Neural progenitor cell (in vitro differentiated cells): ENCODE results near the gene NPIPB6. TPM values are rescaled to one million over a fixed set of nuclear protein-coding genes. Genes with fewer than 3 reads are reported as not detected.
"Not testable (repeated sequence)": the region's sequence is repeated elsewhere in the genome, so short reads cannot be mapped to it uniquely, and the experiment has no call there.

Experiments used
- DNase-seq: peaks from one replicate; pipeline ENCODE4 v3.0.0-alpha.2; 2016; ENCODE audit warnings: low spot score
- H2AFZ ChIP-seq: fragments of 200-600 bp; sonication (generic); replicated peaks from 2 replicates; pipeline ENCODE4 v1.6.1; 2016; ENCODE audit warnings: antibody characterized with exemption
- H3F3A ChIP-seq: fragments of 200-600 bp; sonication (generic); 2 replicates; pipeline ENCODE4 v1.6.1; 2016; ENCODE audit warnings: antibody characterized with exemption, low read depth
- H3K27ac ChIP-seq: fragments of 200-600 bp; sonication (generic); 2 replicates; pipeline ENCODE4 v1.5.1; 2016; ENCODE audit warnings: mild to moderate bottlenecking
- H3K27me3 ChIP-seq: fragments of 200-600 bp; sonication (generic); 2 replicates; pipeline ENCODE4 v1.6.1; 2016; ENCODE audit warnings: mild to moderate bottlenecking, moderate library complexity
- H3K36me3 ChIP-seq: fragments of 200-600 bp; sonication (generic); 2 replicates; pipeline ENCODE4 v1.5.1; 2016
- H3K4me1 ChIP-seq: fragments of 200-600 bp; sonication (generic); 2 replicates; pipeline ENCODE4 v1.6.1; 2016; ENCODE audit warnings: mixed run types
- H3K4me2 ChIP-seq: fragments of 200-600 bp; sonication (generic); 2 replicates; pipeline ENCODE4 v1.6.1; 2016
- H3K4me3 ChIP-seq: fragments of 200-600 bp; sonication (generic); 2 replicates; pipeline ENCODE4 v1.5.1; 2016
- H3K79me2 ChIP-seq: fragments of 200-600 bp; sonication (generic); 2 replicates; pipeline ENCODE4 v1.6.1; 2016; ENCODE audit warnings: low read depth
- H3K9ac ChIP-seq: fragments of 200-600 bp; sonication (generic); 2 replicates; pipeline ENCODE4 v1.6.1; 2016
- H3K9me3 ChIP-seq: fragments of 200-600 bp; sonication (generic); 2 replicates; pipeline ENCODE4 v1.5.1; 2016; ENCODE audit warnings: low read depth
- H4K20me1 ChIP-seq: fragments of 200-600 bp; sonication (generic); 2 replicates; pipeline ENCODE4 v1.6.1; 2016; ENCODE audit warnings: low read depth
- H3K27ac Mint-ChIP-seq: 3 replicates; pipeline ENCODE4 v1.8.0; 2021; ENCODE audit warnings: mixed read lengths
- H3K27me3 Mint-ChIP-seq: 2 replicates; pipeline ENCODE4 v1.8.0; 2022; ENCODE audit warnings: low read depth, mild to moderate bottlenecking, inconsistent platforms, moderate library complexity, mixed read lengths; ENCODE audit not compliant: insufficient read depth
- H3K36me3 Mint-ChIP-seq: 3 replicates; pipeline ENCODE4 v1.8.0; 2021; ENCODE audit warnings: mixed read lengths
- H3K4me1 Mint-ChIP-seq: 3 replicates; pipeline ENCODE4 v1.8.0; 2021; ENCODE audit warnings: mixed read lengths
- H3K4me3 Mint-ChIP-seq: 3 replicates; pipeline ENCODE4 v1.8.0; 2021; ENCODE audit warnings: mild to moderate bottlenecking, moderate library complexity, mixed read lengths
- H3K9me3 Mint-ChIP-seq: 3 replicates; pipeline ENCODE4 v1.8.0; 2020; ENCODE audit warnings: mixed read lengths
- total RNA-seq: library from RNA; depleted of rRNA; stranded (reverse); fragments of >200 nt; gene quantifications from 2 replicates; pipeline ENCODE4 v1.2.3, GENCODE V29; 2015; ENCODE audit warnings: low replicate concordance

Gene NPIPB6
- total RNA-seq: 1.3 and 6.2 TPM in 2 replicates

DNA sequence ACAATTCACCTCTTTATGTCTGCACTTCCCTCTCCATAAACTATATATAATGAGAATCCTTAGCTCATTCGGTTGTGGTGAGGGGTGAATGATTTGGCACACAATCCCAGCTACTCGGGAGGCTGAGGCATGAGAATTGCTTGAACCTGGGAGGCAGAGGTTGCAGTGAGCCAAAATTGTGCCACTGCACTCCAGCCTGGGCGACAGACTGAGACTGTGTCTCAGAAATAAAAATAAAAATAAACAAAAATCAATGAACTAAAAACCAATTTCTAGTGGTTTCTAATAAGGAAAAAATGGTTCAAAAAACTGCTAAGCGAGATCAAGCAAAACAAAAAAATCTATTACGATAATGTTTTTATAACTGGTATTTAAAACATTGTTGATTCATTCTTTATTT lies at the start of gene NPIPB6:
TSS of gene NPIPB6 (minus strand) at position 101 of the 400 bp plus-strand sequence. CDS start 686 bp downstream, outside the sequence.
- not testable (repeated sequence) for H3K9me3 ChIP-seq, H2AFZ ChIP-seq, H3K9ac ChIP-seq, H3K79me2 ChIP-seq, H3K4me1 Mint-ChIP-seq, H3K4me3 ChIP-seq, H3K4me2 ChIP-seq, H3K27ac ChIP-seq, H3K27ac Mint-ChIP-seq, H4K20me1 ChIP-seq, H3F3A ChIP-seq, H3K9me3 Mint-ChIP-seq, H3K36me3 ChIP-seq, H3K36me3 Mint-ChIP-seq, H3K4me3 Mint-ChIP-seq, H3K27me3 Mint-ChIP-seq, H3K4me1 ChIP-seq, DNase-seq, H3K27me3 ChIP-seq

DNA sequence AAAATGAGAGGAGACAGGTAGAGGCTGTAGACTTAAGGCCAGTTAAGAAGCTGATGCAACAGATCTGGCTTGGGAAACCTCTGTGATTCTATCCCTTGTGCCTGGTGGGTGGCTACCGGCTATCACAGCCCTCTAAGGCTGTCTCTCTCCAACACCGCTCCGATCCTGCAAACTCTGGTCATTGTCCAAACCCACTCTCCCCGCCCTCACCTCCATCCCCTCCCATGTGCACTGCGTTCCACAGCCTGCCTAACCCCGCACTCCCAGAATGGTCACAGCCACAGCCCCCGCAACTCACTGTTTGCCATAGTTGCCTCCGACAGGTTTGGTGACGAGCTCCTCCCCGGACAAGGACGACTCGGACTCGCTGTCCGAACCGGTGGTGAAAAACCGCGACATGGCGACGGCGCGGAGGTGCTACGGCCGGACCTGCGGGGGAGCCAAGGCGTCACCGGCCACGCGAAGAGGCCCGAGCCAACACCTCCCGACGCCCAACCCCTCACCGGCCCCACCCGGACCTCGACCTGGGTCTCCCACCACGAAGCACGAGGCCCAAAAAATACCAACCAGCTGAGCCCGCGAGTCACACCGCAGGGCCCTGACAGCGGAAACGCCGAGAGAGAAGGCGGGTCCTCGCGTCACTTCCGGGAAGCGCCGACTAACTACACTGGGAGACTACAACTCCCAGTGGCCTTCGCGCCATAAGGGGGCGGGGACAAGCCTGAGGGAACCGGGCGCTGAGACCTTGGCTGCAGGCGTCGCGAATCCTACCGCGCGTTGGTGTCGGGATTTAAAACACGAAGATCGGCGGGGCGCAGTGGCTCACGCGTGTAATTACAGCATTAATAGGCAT lies 40.1 kb upstream of the NPIPB6 start, which contains the start of gene EIF3CL:
TSS of gene EIF3CL (minus strand) at position 622 of the 853 bp plus-strand sequence. CDS start at position 399, 223 bp downstream.
- H3K27ac ChIP-seq, H3K4me3 ChIP-seq, H3K4me1 ChIP-seq, H3K36me3 ChIP-seq, H3K27me3 Mint-ChIP-seq, H2AFZ ChIP-seq, H3K36me3 Mint-ChIP-seq, H3K27me3 ChIP-seq, H4K20me1 ChIP-seq, H3K27ac Mint-ChIP-seq, H3K9ac ChIP-seq, H3F3A ChIP-seq, H3K4me1 Mint-ChIP-seq, H3K79me2 ChIP-seq, DNase-seq, H3K9me3 ChIP-seq, H3K9me3 Mint-ChIP-seq, H3K4me2 ChIP-seq: not testable (repeated sequence)
- peak within 1 kb of the TSS; percentile 79 for H3K4me3 Mint-ChIP-seq

DNA sequence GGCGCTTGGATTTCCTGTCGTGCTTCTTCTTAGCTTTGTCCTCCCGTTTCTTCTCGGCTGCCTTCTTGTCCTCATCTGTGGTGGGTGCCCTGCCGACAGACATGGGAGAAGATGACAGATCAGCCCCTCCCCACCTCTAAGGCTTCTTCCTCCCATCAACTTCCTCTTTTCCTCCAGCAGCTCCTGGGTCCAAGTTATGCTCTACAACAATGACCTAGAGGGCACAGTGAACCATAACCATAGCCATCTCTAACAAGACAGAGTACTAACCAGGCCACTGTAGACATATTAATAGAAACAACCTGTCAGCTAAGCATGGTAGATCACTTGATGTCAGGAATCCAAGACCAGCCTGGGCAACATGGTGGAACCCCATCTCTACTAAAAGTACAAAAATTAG lies 28.7 kb upstream of the NPIPB6 start:
- not testable (repeated sequence) for DNase-seq, H3K4me1 Mint-ChIP-seq, H3K27me3 ChIP-seq, H3K4me2 ChIP-seq, H4K20me1 ChIP-seq, H3F3A ChIP-seq, H3K9ac ChIP-seq, H3K79me2 ChIP-seq, H3K36me3 Mint-ChIP-seq, H3K9me3 Mint-ChIP-seq, H3K4me3 ChIP-seq, H3K4me1 ChIP-seq, H3K36me3 ChIP-seq, H3K4me3 Mint-ChIP-seq, H3K27ac ChIP-seq, H3K27me3 Mint-ChIP-seq, H2AFZ ChIP-seq, H3K9me3 ChIP-seq, H3K27ac Mint-ChIP-seq

DNA sequence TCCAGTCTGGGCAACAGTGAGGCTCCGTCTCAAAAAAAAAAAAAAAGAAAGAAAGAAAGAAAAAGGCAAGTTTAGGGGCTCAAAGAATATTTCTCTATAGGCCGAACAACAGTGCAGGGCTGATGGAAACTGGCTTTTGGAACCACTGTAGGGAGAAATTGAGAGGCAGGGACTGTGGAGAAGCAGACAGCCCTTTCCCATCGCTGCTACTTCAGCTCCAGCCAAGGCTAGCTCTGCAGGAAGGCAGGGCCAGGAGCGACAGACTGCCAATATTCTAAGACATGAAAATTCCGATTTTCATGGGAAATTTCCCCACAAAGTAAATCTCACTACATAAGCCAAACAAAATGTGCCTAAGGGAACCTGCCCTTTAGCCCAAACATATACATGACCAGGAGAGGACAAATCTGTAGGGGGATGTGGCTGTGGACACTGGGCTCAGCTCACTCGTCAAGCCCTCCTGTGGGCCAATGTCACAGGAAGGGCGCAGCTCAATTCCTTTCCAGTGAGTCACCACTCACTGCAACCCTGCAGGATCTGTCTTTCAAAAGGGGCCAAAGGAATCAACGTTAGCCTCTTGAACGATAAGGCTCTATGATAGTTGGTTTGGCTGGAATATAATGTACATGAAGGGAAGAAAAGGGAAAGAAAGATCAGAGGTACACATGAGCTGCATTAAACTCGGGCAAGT lies 19.0 kb upstream of the NPIPB6 start:
- not testable (repeated sequence) for H3K27ac ChIP-seq, H4K20me1 ChIP-seq, H3K4me3 Mint-ChIP-seq, H3K79me2 ChIP-seq, DNase-seq, H3K27ac Mint-ChIP-seq, H3K4me2 ChIP-seq, H3K9me3 Mint-ChIP-seq, H3K4me1 Mint-ChIP-seq, H3K27me3 ChIP-seq, H3K4me1 ChIP-seq, H3K36me3 Mint-ChIP-seq, H2AFZ ChIP-seq, H3F3A ChIP-seq, H3K36me3 ChIP-seq, H3K27me3 Mint-ChIP-seq, H3K4me3 ChIP-seq, H3K9ac ChIP-seq, H3K9me3 ChIP-seq

DNA sequence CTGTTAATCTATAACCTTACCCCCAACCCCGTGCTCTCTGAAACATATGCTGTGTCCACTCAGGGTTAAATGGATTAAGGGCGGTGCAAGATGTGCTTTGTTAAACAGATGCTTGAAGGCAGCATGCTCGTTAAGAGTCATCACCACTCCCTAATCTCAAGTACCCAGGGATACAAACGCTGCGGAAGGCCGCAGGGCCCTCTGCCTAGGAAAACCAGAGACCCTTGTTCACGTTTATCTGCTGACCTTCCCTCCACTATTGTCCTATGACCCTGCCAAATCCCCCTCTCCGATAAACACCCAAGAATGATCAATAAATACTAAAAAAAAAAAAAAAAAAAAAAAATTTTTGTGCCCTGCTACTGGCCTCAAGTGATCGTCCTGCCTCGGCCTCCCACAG lies 14.5 kb upstream of the NPIPB6 start:
- H3F3A ChIP-seq, H3K4me1 Mint-ChIP-seq, H3K36me3 Mint-ChIP-seq, H4K20me1 ChIP-seq, H3K27ac ChIP-seq, H3K4me3 Mint-ChIP-seq, H3K27me3 ChIP-seq, H3K4me2 ChIP-seq, H3K4me3 ChIP-seq, H3K36me3 ChIP-seq, H3K4me1 ChIP-seq, DNase-seq, H3K27me3 Mint-ChIP-seq, H3K9ac ChIP-seq, H3K9me3 Mint-ChIP-seq, H3K79me2 ChIP-seq, H2AFZ ChIP-seq, H3K27ac Mint-ChIP-seq, H3K9me3 ChIP-seq: not testable (repeated sequence)

DNA sequence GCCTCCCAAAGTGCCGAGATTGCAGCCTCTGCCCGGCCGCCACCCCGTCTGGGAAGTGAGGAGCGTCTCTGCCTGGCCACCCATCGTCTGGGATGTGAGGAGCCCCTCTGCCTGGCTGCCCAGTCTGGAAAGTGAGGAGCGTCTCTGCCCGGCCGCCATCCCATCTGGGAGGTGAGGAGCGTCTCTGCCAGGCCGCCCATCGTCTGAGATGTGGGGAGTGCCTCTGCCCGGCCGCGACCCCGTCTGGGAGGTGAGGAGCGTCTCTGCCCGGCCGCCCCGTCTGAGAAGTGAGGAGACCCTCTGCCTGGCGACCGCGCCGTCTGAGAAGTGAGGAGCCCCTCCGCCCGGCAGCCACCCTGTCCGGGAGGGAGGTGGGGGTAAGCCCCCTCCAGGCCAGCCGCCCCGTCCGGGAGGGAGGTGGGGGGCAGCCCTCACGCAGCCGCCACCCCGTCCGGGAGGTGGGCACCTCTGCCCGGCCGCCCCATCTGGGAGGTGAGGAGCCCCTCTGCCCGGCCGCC lies 13.9 kb upstream of the NPIPB6 start:
- H3K36me3 Mint-ChIP-seq, H3K9me3 ChIP-seq, H3K4me3 Mint-ChIP-seq, H2AFZ ChIP-seq, H4K20me1 ChIP-seq, H3K9me3 Mint-ChIP-seq, H3K4me1 ChIP-seq, H3K27ac ChIP-seq, H3F3A ChIP-seq, DNase-seq, H3K27ac Mint-ChIP-seq, H3K27me3 ChIP-seq, H3K4me3 ChIP-seq, H3K4me2 ChIP-seq, H3K4me1 Mint-ChIP-seq, H3K36me3 ChIP-seq, H3K27me3 Mint-ChIP-seq, H3K9ac ChIP-seq, H3K79me2 ChIP-seq: not testable (repeated sequence)

DNA sequence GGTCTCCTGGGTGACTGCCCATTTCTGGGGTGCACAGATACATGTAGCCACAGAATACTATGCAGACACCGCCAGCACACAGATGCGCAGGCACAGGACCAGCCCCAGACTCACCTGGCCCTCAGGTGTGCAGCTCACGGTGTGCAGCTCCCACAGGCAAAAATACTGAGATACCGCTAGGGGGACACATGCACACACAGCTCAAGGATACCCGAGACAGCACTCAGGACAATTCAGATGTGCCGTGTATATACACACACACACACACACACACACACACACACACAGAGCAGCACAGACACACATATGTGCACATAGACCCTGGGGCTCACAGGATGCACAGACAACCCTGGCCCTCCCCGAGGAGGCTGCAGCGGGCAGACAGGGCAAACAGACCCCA lies 11.8 kb upstream of the NPIPB6 start:
- H3K36me3 ChIP-seq, H3K27ac Mint-ChIP-seq, H3K9me3 Mint-ChIP-seq, H3K9me3 ChIP-seq, H3K27ac ChIP-seq, H3K4me2 ChIP-seq, H3K9ac ChIP-seq, DNase-seq, H3F3A ChIP-seq, H3K27me3 Mint-ChIP-seq, H3K27me3 ChIP-seq, H4K20me1 ChIP-seq, H3K4me3 ChIP-seq, H3K4me1 ChIP-seq, H3K4me3 Mint-ChIP-seq, H3K36me3 Mint-ChIP-seq, H3K79me2 ChIP-seq, H3K4me1 Mint-ChIP-seq, H2AFZ ChIP-seq: not testable (repeated sequence)

DNA sequence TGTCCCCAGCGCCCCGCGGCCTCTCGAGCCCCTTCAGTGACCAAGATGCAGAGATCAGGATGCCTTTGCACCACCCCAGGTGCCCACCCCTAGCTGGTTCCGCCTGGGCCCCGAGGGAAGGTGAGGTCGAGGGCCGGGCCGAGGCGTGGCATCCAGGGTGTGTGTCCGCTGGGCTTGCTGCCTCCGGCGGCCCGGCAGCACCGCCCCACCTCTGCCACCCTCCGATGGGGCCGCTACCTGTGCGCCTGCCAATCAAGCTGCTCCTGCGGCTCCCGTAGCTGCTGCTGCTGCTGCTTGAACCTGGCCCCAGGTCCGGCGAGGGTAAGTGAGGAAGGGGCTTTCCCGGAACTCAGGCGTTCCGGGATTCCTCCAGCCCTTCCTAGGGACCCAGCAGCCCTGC lies 11.0 kb upstream of the NPIPB6 start:
- H3K36me3 Mint-ChIP-seq: not testable (repeated sequence)

More for the DNA sequence above, 11.0 kb upstream of the NPIPB6 start:
- not testable (repeated sequence) for H3K79me2 ChIP-seq, H4K20me1 ChIP-seq, DNase-seq, H2AFZ ChIP-seq, H3K27me3 Mint-ChIP-seq, H3K27ac Mint-ChIP-seq, H3K9me3 ChIP-seq, H3K27me3 ChIP-seq, H3K4me3 ChIP-seq, H3K4me1 ChIP-seq, H3K4me1 Mint-ChIP-seq, H3K4me2 ChIP-seq, H3F3A ChIP-seq, H3K36me3 ChIP-seq, H3K4me3 Mint-ChIP-seq, H3K27ac ChIP-seq, H3K9me3 Mint-ChIP-seq, H3K9ac ChIP-seq
